Measurements from ENCODE around the gene CDH15. TPM values are rescaled to one million over a fixed set of nuclear protein-coding genes. Genes with fewer than 3 reads are reported as not detected.

Gene CDH15
- polyA plus RNA-seq, 2 of the 4 experiments (the other 2 are of a cell fraction): 0.05 to 0.08 TPM

GRCh38 chr16:89134269-89134668, 37.3 kb upstream of the CDH15 start:
- no peak for ATAC-seq
- FAIRE-seq: no peak
- ChIA-PET POLR2A (no interaction called here), CTCF (interaction anchor here (0.6 to 1.5 kb wide), 2 partner anchors 9 to 320 kb away, joined by 3 to 8 read pairs; no protein-coding TSS in a partner anchor)
- TF ChIP-seq NPAS2 (CRISPR knock-in tag; IDR thresholded peaks at IDR 0.05; ENCODE audit: borderline replicate concordance) (no peak), ESRRA (IDR thresholded peaks at IDR 0.05; ENCODE audit: borderline replicate concordance, low read length) (no peak), RCOR1 (IDR thresholded peaks at IDR 0.05; ENCODE audit: low read depth, low read length) (no peak), NR3C1 (IDR thresholded peaks at IDR 0.05) (no peak), ATOH8 (CRISPR knock-in tag; IDR thresholded peaks at IDR 0.05; ENCODE audit: low read depth) (no peak)
- no peak overlapping the region for H3K4me3 ChIP-seq
- 0 out of 3 replicates have a peak, but pooled peaks cover 10% of the 10 kb centered on the region for H3K9me3 ChIP-seq
- DNase-seq (ENCODE audit: low read depth in 1 of 2, low spot score in 1 of 2): no peak
- no peak overlapping the region for H3K4me2 ChIP-seq
- WGBS (ENCODE audit: missing lambda C conversion rate): 93% methylated on average over 20 of the region's 20 CpGs
- no peak overlapping the region for H3K27ac ChIP-seq
- H3K4me1 ChIP-seq: no peaks in the 10 kb centered on the region

GRCh38 chr16:89135166-89135565, 36.4 kb upstream of the CDH15 start:
- ATAC-seq (no peak), FAIRE-seq (no peak), DNase-seq (ENCODE audit: low read depth in 1 of 2, low spot score in 1 of 2) (no peak)
- TF ChIP-seq RNF2 (IDR thresholded peaks at IDR 0.05; ENCODE audit: borderline replicate concordance, low read depth) (no peak), HOXA7 (CRISPR knock-in tag; IDR thresholded peaks at IDR 0.05) (no peak), RCOR1 (IDR thresholded peaks at IDR 0.05; ENCODE audit: low read depth, low read length) (no peak), HOXB13 (CRISPR knock-in tag; IDR thresholded peaks at IDR 0.05; ENCODE audit: low read depth) (no peak), RFX5 (IDR thresholded peaks at IDR 0.05) (no peak), ATOH8 (CRISPR knock-in tag; IDR thresholded peaks at IDR 0.05; ENCODE audit: low read depth) (no peak), EP300 (IDR thresholded peaks at IDR 0.05) (no peak), CHD4 (IDR thresholded peaks at IDR 0.05; ENCODE audit: borderline replicate concordance) (no peak), NFE2L2 (conservative IDR thresholded peaks at IDR 0.05; ENCODE audit: low read length) (no peak), MAFK (IDR thresholded peaks at IDR 0.05; ENCODE audit: partially characterized antibody) (no peak)
- H3K9me3 ChIP-seq: 0 out of 3 replicates have a peak, but pooled peaks cover 5% of the 10 kb centered on the region
- H3K4me2 ChIP-seq: no peak overlapping the region
- H3K4me1 ChIP-seq: no peaks in the 10 kb centered on the region
- POLR2A ChIA-PET: no interaction called here
- no peak overlapping the region for H3K27ac ChIP-seq
- CTCF ChIA-PET: no interaction called here
- H3K4me3 ChIP-seq: no peak overlapping the region
- WGBS (ENCODE audit: missing lambda C conversion rate): 95% methylated on average over 7 of the region's 11 CpGs

GRCh38 chr16:89135971-89136765, 35.4 kb upstream of the CDH15 start:
- FAIRE-seq: no peak
- CTCF ChIA-PET: interaction anchor here (1.8 kb wide), 1 partner anchor 31 kb away, joined by 5 read pairs; no protein-coding TSS in a partner anchor
- no peak for DNase-seq (ENCODE audit: low read depth in 1 of 2, low spot score in 1 of 2)

More at GRCh38 chr16:89135971-89136765, 35.4 kb upstream of the CDH15 start:
- POLR2A ChIA-PET: no interaction called here
- TF ChIP-seq HMGXB4 (CRISPR knock-in tag; IDR thresholded peaks at IDR 0.05; ENCODE audit: borderline replicate concordance): no peak
- TF ChIP-seq MYC (IDR thresholded peaks at IDR 0.05; ENCODE audit: borderline replicate concordance, low read length): no peak
- TF ChIP-seq JUN (IDR thresholded peaks at IDR 0.05): no peak
- no peak for TF ChIP-seq REST (IDR thresholded peaks at IDR 0.05)
- TF ChIP-seq RNF2 (IDR thresholded peaks at IDR 0.05; ENCODE audit: borderline replicate concordance, low read depth): no peak
- TF ChIP-seq BHLHE40 (IDR thresholded peaks at IDR 0.05; ENCODE audit: low read depth, low read length): no peak
- no peak for TF ChIP-seq POLR2AphosphoS2 (conservative IDR thresholded peaks at IDR 0.05; ENCODE audit: low read length)
- TF ChIP-seq POLR2A (IDR thresholded peaks at IDR 0.05; ENCODE audit: low read length): no peak
- no peak for TF ChIP-seq NFE2L2 (conservative IDR thresholded peaks at IDR 0.05; ENCODE audit: low read length)
- no peak for TF ChIP-seq BCL3 (IDR thresholded peaks at IDR 0.05)
- TF ChIP-seq ZFP36 (IDR thresholded peaks at IDR 0.05; ENCODE audit: borderline replicate concordance, partially characterized antibody): no peak
- Histone ChIP-seq H3K27ac (no peak overlapping the region), H3K4me2 (no peak overlapping the region), H3K4me1 (no peaks in the 10 kb centered on the region), H3K9me3 (no peaks in the 10 kb centered on the region), H3K4me3 (no peak overlapping the region)
- ATAC-seq: no peak
- 90% methylated on average over 33 of the region's 35 CpGs for WGBS (ENCODE audit: missing lambda C conversion rate)

Data from A549 (cell line).